HG02623 (cell line): ENCODE data around the gene RUNX1.

ENCODE experiments used
- ATAC-seq: cut with Tn5 transposase; IDR thresholded peaks from one replicate; pipeline ENCODE4 v1.9.1; 2021; ENCODE audit warnings: moderate library complexity; ENCODE audit not compliant: unreplicated experiment

RUNX1 gene

GRCh38 chr21:34927992-34928391, 121.1 kb downstream of the RUNX1 start:
- no peak for ATAC-seq

DNA sequence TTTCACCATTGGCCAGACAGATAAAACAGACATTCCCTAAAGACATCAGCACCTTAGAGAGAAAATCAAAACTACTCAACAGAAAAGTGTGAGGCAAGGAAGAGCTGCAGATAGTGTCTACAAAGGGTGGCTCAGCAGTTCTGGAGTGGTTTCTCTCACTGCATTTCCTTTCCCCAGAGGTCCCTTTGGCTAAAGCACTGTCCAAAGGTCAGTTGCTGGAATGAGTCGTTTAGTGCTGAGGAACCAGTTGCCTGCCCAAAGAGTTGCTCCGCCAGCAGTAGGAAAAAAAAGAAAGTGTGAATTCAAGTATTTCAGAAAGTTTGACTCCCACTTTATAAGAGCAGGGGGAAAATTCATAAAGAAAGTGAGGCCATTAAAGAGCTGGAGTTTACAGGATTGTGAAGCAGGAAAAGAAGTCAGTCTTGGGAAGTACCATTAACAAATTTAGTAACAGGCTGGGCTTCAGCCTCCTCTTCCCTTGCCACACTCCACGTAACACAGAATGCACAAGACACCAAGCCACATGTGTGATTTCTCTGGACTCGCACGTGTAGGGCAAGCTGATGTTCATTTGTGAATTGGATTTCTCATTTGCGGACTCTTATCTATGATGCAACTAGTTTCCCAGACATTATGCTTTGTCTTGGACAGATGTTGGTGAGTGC, 122.2 kb downstream of the RUNX1 start:
- no peak for ATAC-seq

- no peak for ATAC-seq
These were observed 123.5 kb downstream of the RUNX1 start for GRCh38 chr21:34925597-34925996.

GRCh38 chr21:34924771-34925419, 124.2 kb downstream of the RUNX1 start:
- ATAC-seq: no peak

DNA sequence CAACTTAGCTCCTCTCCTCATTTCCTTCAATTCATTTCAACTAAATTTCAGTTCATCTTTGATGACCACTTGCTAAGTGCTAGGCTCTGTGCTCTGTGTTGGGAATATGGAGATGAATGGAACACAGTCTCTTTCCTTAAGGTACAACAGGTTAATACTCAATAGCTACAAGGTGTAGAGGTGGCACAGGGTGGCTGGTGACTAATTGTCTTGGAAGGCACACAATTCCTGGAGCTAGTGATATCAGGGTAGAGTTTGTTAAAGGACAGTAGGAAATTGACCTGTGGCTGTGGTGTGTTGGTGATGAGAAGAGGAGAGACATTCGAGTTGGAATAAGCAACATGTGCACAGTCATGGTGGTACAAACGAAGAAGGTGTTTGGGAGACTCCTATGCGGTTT, 124.9 kb downstream of the RUNX1 start:
- no peak for ATAC-seq

DNA sequence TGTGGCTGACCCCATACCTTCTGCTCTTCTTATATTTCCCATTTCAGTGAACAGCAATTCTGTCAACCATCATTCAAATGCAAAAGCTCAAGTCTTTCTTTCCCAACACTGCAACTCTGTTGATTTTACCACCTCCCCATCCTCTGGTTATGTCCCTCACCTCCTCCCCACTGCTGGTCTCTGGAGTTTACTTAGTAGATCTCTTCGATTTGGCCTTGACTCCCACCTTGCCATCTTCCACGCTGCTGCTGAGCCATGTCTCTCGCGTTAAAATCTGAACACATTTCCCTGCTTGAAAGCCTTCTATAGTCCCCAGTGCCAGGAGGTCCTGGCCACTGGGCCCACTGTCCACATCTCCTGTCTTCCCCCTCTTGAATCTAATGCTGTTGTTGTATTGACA, 125.5 kb downstream of the RUNX1 start:
- no peak for ATAC-seq

- no peak for ATAC-seq
These were observed 125.9 kb downstream of the RUNX1 start for GRCh38 chr21:34923202-34923601.

GRCh38 chr21:34922479-34922878, 126.6 kb downstream of the RUNX1 start:
- no peak for ATAC-seq

DNA sequence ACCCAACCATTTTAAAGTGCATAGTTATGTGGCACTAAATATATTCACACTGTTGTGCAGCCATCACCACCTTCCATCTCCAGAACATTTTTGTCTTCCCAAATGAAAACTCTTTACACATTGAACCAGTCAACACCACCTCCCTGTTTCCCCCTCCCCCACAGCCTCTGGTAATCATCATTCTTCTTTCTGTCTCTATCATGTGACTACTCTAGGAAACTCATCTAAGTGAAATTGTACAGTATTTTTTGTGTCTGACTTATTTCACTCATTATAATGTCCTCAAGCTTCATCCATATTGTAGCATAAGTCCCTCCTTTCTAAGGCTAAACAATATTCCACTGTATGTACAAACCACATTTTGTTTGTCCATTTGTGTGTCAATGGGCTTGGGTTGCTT, 128.0 kb downstream of the RUNX1 start:
- no peak for ATAC-seq

- no peak for ATAC-seq
These were observed 129.7 kb downstream of the RUNX1 start for GRCh38 chr21:34919406-34919805.

GRCh38 chr21:34916446-34916845, 132.7 kb downstream of the RUNX1 start:
- no peak for ATAC-seq

DNA sequence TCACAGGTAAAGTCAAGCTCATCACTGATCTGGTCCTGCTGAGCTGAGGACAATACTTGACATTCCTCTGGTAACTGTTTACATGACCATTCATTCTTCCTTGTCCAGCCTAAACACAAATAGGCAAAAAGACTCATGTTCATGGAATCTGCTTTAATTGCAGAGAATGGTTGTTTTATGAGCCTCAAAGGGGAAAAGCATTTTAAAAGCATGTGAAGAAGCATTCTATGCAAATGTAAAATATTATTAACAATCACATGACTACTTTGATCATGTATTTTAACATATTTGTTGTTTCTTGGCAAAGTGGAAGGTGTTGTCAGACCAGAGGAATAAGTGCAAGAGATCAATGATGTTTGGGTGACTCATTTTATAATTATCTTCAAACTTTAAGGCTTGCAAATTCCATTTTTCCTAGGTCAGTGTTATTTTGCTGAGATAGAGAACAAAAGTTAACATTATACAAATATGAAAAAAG, 133.7 kb downstream of the RUNX1 start:
- ATAC-seq: no peak

GRCh38 chr21:34914239-34914638, 134.9 kb downstream of the RUNX1 start:
- ATAC-seq: no peak

DNA sequence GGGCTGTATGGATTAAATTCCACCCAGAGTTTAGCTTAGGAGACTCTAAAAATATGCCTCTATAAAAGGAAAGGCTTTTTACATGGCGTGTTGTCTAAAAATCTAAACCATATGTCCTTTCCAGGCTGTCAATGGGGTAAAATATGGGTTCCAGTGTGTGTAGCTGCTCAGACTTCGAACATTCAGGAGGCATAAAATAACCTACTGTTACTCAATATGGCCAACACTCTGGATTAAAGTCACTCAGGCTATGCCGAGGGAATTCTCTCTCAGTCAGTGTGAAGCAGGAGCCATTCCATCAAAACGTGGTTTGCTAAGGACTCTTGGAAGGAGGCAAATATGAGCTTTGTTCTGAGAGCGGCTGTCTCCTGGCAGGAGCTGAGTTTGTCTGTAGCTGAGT, 135.3 kb downstream of the RUNX1 start:
- no peak for ATAC-seq

DNA sequence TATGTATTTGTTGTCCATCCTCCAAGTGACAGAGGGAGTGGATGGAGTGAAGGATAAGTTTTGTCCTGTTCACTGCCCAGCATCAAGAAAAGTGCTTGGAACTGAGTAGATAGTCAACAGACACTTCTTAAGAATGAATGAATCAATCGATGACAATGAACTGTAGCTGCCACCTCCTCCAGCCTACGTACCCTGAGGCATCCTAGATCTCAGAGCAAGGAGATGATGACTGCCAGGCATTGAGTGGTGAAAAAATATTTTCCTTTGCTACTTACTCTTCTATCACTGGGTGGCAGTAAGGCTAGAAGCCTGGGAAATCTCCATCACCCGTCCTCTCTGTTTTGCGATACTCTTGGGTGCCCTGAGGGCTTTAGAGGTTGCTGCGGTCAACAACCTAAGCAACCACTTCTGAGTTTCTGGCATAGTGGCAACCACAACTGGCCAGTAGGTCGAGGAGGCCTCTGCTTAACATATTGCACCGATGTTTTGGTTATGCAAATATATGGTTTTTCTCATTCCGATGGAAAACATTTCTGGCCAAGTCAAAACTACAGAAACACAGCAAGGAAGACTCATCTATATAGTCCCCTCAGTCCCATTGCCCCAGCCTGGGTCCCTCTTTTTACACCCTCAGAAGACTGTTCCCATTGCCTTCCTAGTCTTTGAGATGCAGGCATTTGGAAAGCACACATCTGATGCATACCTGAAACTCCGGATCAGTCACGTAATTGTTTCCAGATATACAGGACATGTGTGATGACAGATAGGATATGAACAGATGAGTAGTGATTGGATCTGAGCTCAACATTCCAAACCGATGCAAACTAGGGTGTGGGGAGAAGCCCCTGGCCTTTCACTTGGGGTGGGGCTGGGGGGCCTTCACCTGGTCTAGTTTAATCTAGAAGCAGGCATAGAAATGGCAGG, 136.8 kb downstream of the RUNX1 start:
- no peak for ATAC-seq

DNA sequence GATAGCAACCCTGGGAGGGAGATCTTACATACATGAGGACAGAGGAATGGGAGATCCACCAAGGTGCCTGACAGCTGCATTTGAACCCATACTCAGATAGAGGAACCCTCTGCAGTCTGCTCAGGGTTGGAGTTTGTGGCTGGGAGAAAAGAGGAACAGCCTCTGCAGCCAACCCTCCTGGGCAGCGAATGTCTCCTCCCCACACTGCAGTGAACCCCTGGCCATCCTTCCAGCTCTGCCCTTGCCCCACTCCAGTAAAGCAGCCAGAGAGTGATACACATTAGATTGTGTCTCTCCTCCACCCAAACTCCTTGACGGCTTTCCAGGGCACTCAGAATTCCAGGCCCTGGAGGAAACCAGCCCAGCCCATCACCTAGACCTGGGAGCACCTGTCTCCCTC, 137.7 kb downstream of the RUNX1 start:
- ATAC-seq: no peak

DNA sequence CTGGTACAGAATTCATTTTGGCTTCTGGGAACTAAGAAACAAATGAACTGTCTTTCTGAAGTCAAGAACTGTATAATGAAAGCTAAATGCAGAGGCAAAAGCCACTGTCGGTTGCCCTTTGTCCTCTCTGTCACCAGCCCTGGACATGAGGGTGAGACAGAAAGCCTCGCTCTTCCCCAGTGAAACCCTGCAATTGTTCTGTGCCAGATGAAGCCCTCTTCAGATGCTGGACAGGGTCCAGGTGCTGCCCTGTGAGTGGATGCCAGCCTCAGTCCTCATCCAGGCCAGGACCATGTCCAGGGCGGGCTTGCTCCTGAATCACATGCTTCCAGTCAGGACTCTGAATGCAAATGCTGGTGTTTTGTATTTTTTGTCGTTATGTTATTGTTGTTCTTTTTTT, 138.7 kb downstream of the RUNX1 start:
- no peak for ATAC-seq

DNA sequence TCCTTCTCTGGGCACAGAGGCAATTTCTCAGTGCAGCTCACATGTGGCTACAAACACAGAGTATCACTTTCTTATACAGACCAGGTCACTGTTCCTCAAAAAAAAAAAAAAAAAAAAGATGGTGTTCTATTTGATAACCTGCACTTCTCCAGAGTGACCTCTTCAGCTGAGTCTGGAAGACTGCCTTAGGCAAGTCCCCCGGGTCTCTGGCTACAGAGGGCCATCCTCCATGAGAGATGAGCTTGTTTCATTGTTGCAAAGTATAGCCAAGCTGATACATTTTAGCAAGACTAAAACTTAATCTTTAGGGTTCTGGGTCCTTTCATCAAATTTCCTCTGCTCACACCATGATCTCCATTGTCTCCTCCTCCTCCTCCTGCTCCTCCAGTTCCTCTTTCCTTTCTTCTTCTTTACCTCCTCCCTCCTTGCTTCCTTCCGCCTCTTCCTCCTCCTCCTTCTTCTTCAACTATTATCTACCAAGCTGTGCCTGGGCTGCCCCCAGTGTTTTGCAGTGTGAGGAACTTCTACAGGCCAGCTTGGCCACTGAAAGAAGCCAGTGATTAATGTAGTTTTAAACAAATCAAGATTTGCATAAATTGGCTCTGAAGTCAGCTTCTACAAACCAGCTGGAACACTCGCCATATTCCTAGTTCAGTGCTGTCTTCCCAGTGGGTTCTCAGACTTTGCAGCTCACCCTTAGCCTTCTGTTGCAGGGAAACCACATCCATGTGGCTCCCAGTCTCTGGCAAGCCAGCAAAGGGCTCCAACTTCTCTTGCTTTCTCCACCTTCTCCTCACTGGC, 139.4 kb downstream of the RUNX1 start:
- no peak for ATAC-seq

DNA sequence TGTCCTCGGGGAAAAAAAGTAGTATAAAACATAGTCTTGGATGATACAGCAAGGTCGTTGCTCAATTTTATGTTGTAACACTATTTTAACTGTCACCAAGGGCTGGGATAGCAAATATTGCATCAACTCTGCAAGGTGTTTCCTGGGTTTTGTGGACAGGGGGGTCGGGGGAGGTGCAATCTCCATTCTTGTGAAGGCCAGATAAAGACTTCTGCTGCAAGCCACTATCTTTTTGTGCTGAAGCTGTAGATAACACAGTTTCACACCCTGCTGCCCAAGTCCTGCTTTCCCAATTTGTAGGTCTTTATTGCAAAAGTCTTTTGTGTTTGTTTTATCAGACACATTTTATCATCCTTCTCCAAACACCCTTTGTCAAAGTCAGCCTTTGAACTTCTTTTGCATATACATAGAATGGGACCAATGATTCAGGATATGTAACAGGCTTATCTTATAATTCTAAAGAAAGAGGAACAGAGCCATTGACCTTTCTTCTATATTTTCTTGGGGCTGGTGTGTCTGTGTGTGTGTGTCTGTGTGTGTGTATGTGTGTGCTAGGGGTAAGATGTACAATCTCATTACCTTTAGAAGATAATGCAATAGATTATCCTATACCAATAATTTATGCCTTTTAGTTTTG, 140.6 kb downstream of the RUNX1 start:
- no peak for ATAC-seq
